DMS 273 treated with DMSO at 0.1 percent for 48 hours (cell line): Measurements from ENCODE around the gene DCTN2.

Experiments
- DNase-seq: peaks from one replicate; lab custom pipeline; 2025; lab: John Stamatoyannopoulos, UW

DCTN2 gene

GRCh38 chr12:57488402-57489156 lies 58.4 kb downstream of the DCTN2 start:
- peak; percentile 42 for DNase-seq

- peak; percentile 90 for DNase-seq
Observed at GRCh38 chr12:57487597-57488401, 59.2 kb downstream of the DCTN2 start, which contains the start of gene MARS1. MARS1 (plus strand) TSS chr12:57488068; CDS start chr12:57488091, 23 bp downstream.

GRCh38 chr12:57487055-57487596 lies 59.9 kb downstream of the DCTN2 start:
- no peak for DNase-seq

GRCh38 chr12:57485695-57486094 lies 61.3 kb downstream of the DCTN2 start:
- DNase-seq, result no peak

- no peak for DNase-seq
Observed at GRCh38 chr12:57483466-57483865, 63.5 kb downstream of the DCTN2 start.

- DNase-seq, result no peak
Observed at GRCh38 chr12:57481671-57482070, 65.3 kb downstream of the DCTN2 start.
